Common myeloid progenitor, CD34-positive (primary cell): ENCODE data around the gene AGPAT3.

ENCODE experiments used
- CTCF ChIA-PET: fragments of 350-600 bp; sonication (Branson Sonifier 250); formaldehyde crosslinking; loops from one replicate; lab custom pipeline; 2021; ENCODE audit warnings: antibody characterized with exemption; lab: Charles Lee
- POLR2A ChIA-PET: fragments of 350-600 bp; sonication (Branson Sonifier 250); formaldehyde crosslinking; loops from one replicate; lab custom pipeline; 2021; ENCODE audit warnings: antibody characterized with exemption; lab: Charles Lee
- DNase-seq, 3 donors: peaks; one replicate each; pipeline versions ENCODE4 v3.0.0 to v3.0.0-alpha.2; 2013
- H3K27ac ChIP-seq, 2 experiments: 1 replicate in 1 of 2; 2 replicates in 1 of 2; pipeline ENCODE4 v1.7.0; 2013; ENCODE audit warnings: inconsistent platforms in 2 of 2, low read length in 2 of 2, mild to moderate bottlenecking in 2 of 2, low read depth in 1 of 2, moderate library complexity in 1 of 2; ENCODE audit not compliant: severe bottlenecking in 2 of 2, insufficient read depth in 1 of 2, poor library complexity in 1 of 2
- H3K27me3 ChIP-seq, 5 experiments: replicated peaks in 2 of 5; 1 replicate in 3 of 5; 2 replicates in 2 of 5; pipeline versions ENCODE4 v1.6.1 to v1.7.0; 2013; ENCODE audit warnings: low read length in 4 of 5, mild to moderate bottlenecking in 2 of 5, moderate library complexity in 2 of 5, inconsistent platforms in 1 of 5; ENCODE audit not compliant: insufficient read depth in 5 of 5, control insufficient read depth in 4 of 5
- H3K36me3 ChIP-seq, 4 experiments: 1 replicate in 2 of 4; 2 replicates in 2 of 4; pipeline versions ENCODE4 v1.6.1 to v1.7.0; 2013; ENCODE audit warnings: low read length in 3 of 4, control low read depth in 1 of 4, mild to moderate bottlenecking in 1 of 4; ENCODE audit not compliant: control insufficient read depth in 4 of 4, insufficient read depth in 4 of 4
- H3K4me1 ChIP-seq, 4 experiments: 1 replicate in 3 of 4; 2 replicates in 1 of 4; pipeline versions ENCODE4 v1.6.1 to v1.7.1; 2013; ENCODE audit warnings: low read length in 3 of 4, mild to moderate bottlenecking in 3 of 4, control low read depth in 1 of 4, inconsistent platforms in 1 of 4, moderate library complexity in 1 of 4; ENCODE audit not compliant: control insufficient read depth in 4 of 4, insufficient read depth in 4 of 4; ENCODE audit errors: control extremely low read depth in 1 of 4
- H3K4me3 ChIP-seq, 7 experiments: 1 replicate in 4 of 7; 2 replicates in 3 of 7; pipeline versions ENCODE4 v1.5.1 to v1.7.0; 2013; ENCODE audit warnings: mild to moderate bottlenecking in 7 of 7, low read length in 6 of 7, moderate library complexity in 6 of 7, inconsistent platforms in 2 of 7, low read depth in 2 of 7, control low read depth in 1 of 7; ENCODE audit not compliant: insufficient read depth in 4 of 7, control insufficient read depth in 1 of 7; ENCODE audit errors: extremely low read depth in 1 of 7
- H3K9me3 ChIP-seq, 5 experiments: 1 replicate in 4 of 5; 2 replicates in 1 of 5; pipeline versions ENCODE4 v1.6.1 to v1.7.1; 2013; ENCODE audit warnings: low read length in 4 of 5, mild to moderate bottlenecking in 2 of 5, inconsistent platforms in 1 of 5, low read depth in 1 of 5, moderate library complexity in 1 of 5; ENCODE audit not compliant: control insufficient read depth in 4 of 5, insufficient read depth in 2 of 5; ENCODE audit errors: control extremely low read depth in 1 of 5
- WGBS: methylation state at CpG from one replicate; pipeline ENCODE4 v1.1.5; 2013; ENCODE audit not compliant: insufficient coverage; 5-methylcytosine and 5-hydroxymethylcytosine counted together

Gene AGPAT3

DNA sequence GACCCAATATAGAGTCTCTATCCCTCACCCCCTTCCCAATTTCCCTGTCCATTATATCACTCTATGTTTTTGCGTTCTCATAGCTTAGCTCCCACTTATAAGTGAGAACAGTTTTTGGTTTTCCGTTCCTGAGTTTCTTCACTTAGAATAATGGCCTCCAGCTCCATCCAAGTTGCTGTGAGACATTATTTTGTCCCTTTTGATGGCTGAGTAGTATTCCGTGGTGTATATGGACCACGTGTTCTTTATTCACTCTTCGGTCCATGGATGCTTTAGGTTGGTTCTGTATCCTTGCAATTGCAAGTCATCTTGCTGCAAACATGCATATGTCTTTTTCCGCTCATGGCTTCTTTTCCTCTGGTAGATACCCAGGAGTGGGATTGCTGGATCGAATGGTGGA is 54.3 kb downstream of the AGPAT3 start:
- Histone ChIP-seq H3K27ac (no peak overlapping the region), H3K36me3 (peaks cover 0 to 1% (median under 1%) of the 10 kb centered on the region in 4 experiments), H3K4me3 (no peak overlapping the region), H3K27me3 (no peaks in the 10 kb centered on the region), H3K9me3 (no peaks in the 10 kb centered on the region), H3K4me1 (peaks cover 1 to 50% (median 26%) of the 10 kb centered on the region in 4 experiments)
- CTCF ChIA-PET: interaction anchor here (1.2 to 2.3 kb wide), 4 partner anchors 9 to 96 kb away, joined by 4 to 7 read pairs (median 4); no protein-coding TSS in a partner anchor
- whole genome bisulfite sequencing: 100% methylated on average over 5 of the region's 7 CpGs
- POLR2A ChIA-PET: no interaction called here
- DNase-seq: no peak

- ChIA-PET CTCF (interaction anchor here (1.1 to 2.3 kb wide), 5 partner anchors 11 to 51 kb away, joined by 3 to 5 read pairs (median 5); no protein-coding TSS in a partner anchor), POLR2A (no interaction called here)
- H3K9me3 ChIP-seq: no peaks in the 10 kb centered on the region
- peaks cover 0 to 6% (median 4%) of the 10 kb centered on the region in 4 experiments for H3K36me3 ChIP-seq
- H3K27me3 ChIP-seq: no peaks in the 10 kb centered on the region
- WGBS: 98% methylated on average over 22 of the region's 25 CpGs
- peaks cover 1 to 55% (median 26%) of the 10 kb centered on the region in 4 experiments for H3K4me1 ChIP-seq
- no peak overlapping the region for H3K4me3 ChIP-seq
- no peak for DNase-seq
- H3K27ac ChIP-seq: no peak overlapping the region
Observed at GRCh38 chr21:43919871-43920801, 55.1 kb downstream of the AGPAT3 start.

DNA sequence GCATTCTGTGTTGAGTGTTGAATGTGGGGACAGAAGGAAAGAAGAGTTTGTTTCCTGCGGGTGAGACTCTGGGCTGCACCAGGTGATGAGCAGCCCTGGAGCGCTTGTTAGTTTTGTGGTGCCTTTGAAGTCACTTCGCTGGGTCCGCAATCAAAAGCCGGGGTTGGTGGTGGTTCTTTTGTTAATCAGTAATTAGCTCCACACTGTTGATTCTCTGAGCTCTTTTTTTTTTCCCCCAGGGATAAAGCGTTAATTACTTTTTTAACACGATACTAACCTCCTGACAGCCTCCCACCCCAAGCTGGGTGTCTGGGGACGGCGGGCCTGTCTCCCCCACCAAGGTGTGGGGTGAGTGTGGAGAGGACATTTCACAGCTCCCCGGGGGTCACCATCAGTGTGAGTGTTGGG is 56.6 kb downstream of the AGPAT3 start:
- WGBS: 95% methylated on average over 5 of the region's 10 CpGs
- no peak overlapping the region for H3K4me3 ChIP-seq
- H3K36me3 ChIP-seq: peaks cover 0 to 10% (median 6%) of the 10 kb centered on the region in 4 experiments
- POLR2A ChIA-PET: no interaction called here
- H3K27me3 ChIP-seq: no peaks in the 10 kb centered on the region
- peaks cover 1 to 50% (median 21%) of the 10 kb centered on the region in 4 experiments for H3K4me1 ChIP-seq
- H3K27ac ChIP-seq: no peak overlapping the region
- CTCF ChIA-PET: interaction anchor here (1.1 to 1.6 kb wide), 5 partner anchors 10 to 115 kb away, joined by 3 to 6 read pairs (median 5); no protein-coding TSS in a partner anchor
- no peak for DNase-seq
- H3K9me3 ChIP-seq: no peaks in the 10 kb centered on the region

DNA sequence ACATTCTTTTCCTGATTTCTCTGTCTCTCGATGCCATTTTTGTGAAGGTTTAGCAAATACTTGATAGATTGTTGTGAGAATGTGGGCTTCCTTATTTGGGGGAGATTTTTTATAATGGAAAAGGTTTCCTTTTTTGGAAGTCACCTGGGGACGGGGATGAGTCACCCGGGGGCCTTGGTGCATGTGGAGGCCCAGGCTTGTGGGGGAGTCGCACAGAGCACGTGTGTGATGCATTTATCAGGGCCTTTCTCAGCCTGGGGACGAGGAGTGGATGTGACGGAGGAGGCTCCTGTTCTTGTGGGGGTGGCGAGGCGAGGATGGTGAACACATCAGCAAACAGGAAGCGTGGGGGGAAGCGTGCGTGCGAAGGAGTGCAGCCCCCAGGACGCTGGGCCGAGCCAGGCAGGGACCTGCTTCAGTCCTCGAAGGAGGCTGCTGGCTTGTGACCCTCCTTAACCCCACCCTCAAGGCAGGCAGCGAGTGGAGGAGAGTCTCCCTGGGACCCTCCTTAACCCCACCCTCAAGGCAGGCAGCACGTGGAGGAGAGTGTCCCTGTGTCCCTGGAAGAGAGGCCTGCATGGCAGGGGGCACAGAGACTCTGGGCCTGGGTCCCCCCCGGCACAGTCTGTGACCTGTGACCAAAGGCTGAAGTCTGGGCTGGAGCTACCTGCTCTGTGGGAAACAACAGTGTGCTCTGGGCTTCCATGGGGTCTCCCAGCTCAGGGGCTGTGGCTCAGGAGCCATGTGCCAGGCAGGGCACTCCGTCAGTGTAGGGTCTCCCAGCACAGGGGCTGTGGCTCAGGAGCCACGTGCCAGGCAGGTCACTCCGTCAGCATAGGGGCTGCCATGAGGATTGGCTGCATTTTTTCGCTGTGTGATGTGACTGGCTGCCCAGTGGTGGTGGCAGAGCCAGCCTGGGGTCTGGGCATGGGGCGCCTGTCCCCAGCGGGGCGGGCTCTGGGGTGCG is 57.2 kb downstream of the AGPAT3 start:
- POLR2A ChIA-PET: no interaction called here

DNA sequence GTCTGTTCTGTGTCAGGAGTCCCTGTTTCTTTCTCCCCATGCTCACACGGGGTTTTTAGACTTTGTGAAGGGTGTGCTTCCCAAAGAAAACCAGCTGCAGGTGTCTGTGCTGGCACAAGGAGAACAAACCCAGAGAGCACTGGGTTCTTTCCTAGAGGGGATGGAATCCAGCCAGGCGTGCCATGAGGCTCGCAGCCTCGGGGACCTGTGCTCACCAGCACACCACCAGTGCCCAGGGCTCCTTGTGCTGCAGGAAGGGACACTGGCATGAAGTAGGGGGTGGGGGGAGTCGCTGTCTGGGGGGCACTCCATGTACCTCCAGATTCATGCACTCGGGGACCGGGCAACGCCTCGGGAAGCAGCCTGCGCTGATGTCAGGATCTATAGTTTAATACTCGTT is 57.9 kb downstream of the AGPAT3 start:
- no peaks in the 10 kb centered on the region for H3K9me3 ChIP-seq
- H3K4me3 ChIP-seq: no peak overlapping the region
- DNase-seq: no peak
- WGBS: 93% methylated on average over 9 of the region's 11 CpGs
- ChIA-PET CTCF (no interaction called here), POLR2A (no interaction called here)
- peaks cover 0 to 38% (median 12%) of the 10 kb centered on the region in 4 experiments for H3K4me1 ChIP-seq
- no peak overlapping the region for H3K27ac ChIP-seq
- no peaks in the 10 kb centered on the region for H3K27me3 ChIP-seq
- peaks cover 0 to 15% (median 6%) of the 10 kb centered on the region in 4 experiments for H3K36me3 ChIP-seq

More for the DNA sequence above, 57.2 kb downstream of the AGPAT3 start:
- Histone ChIP-seq H3K4me1 (peaks cover 1 to 44% (median 17%) of the 10 kb centered on the region in 4 experiments), H3K27me3 (no peaks in the 10 kb centered on the region), H3K9me3 (no peaks in the 10 kb centered on the region), H3K4me3 (no peak overlapping the region), H3K27ac (no peak overlapping the region), H3K36me3 (peaks cover 0 to 10% (median 6%) of the 10 kb centered on the region in 4 experiments)
- CTCF ChIA-PET: interaction anchor here (1.1 to 1.6 kb wide), 3 partner anchors 18 to 116 kb away, joined by 3 to 6 read pairs (median 5); no protein-coding TSS in a partner anchor
- DNase-seq: peak in 2 of 3 donors; percentile 62 to 69
- WGBS: 87% methylated on average over 24 of the region's 27 CpGs

GRCh38 chr21:43923391-43923790 is 58.4 kb downstream of the AGPAT3 start:
- Histone ChIP-seq H3K27me3 (no peaks in the 10 kb centered on the region), H3K36me3 (peaks cover 0 to 18% (median 6%) of the 10 kb centered on the region in 4 experiments), H3K9me3 (no peaks in the 10 kb centered on the region), H3K4me1 (peaks cover 0 to 34% (median 10%) of the 10 kb centered on the region in 4 experiments), H3K27ac (no peak overlapping the region), H3K4me3 (no peak overlapping the region)
- 96% methylated on average over 8 of the region's 8 CpGs for WGBS
- ChIA-PET CTCF (interaction anchor here (1.4 kb wide), 1 partner anchor 13 kb away, joined by 4 read pairs; no protein-coding TSS in a partner anchor), POLR2A (no interaction called here)
- DNase-seq: no peak
